GM19438 (cell line): ENCODE data around the gene AQP12B.
"Not testable (repeated sequence)": the region's sequence is repeated elsewhere in the genome, so short reads cannot be mapped to it uniquely, and the experiment has no call there.

ENCODE experiments used
- ATAC-seq: cut with Tn5 transposase; IDR thresholded peaks from one replicate; pipeline ENCODE4 v1.9.1; 2021; ENCODE audit warnings: low read depth; ENCODE audit not compliant: unreplicated experiment

Gene AQP12B

GRCh38 chr2:240682431-240683224, at the start of gene AQP12B:
Gene AQP12B, minus strand, starts transcription at chr2:240682885. Its CDS starts 48 bp downstream, at chr2:240682837.
- not testable (repeated sequence) for ATAC-seq

GRCh38 chr2:240732184-240732583, 49.5 kb upstream of the AQP12B start:
- ATAC-seq = no peak

- no peak for ATAC-seq
These were observed 48.5 kb upstream of the AQP12B start for GRCh38 chr2:240731178-240731545.

- no peak for ATAC-seq
These were observed 48.0 kb upstream of the AQP12B start for GRCh38 chr2:240730501-240731177.

GRCh38 chr2:240728827-240729226, 46.1 kb upstream of the AQP12B start:
- no peak for ATAC-seq

GRCh38 chr2:240728361-240728760, 45.7 kb upstream of the AQP12B start:
- no peak for ATAC-seq

GRCh38 chr2:240727913-240728312, 45.2 kb upstream of the AQP12B start:
- ATAC-seq = no peak

GRCh38 chr2:240727439-240727838, 44.8 kb upstream of the AQP12B start:
- no peak for ATAC-seq

GRCh38 chr2:240726876-240727275, 44.2 kb upstream of the AQP12B start:
- ATAC-seq = no peak

- ATAC-seq = no peak
These were observed 43.0 kb upstream of the AQP12B start for GRCh38 chr2:240725671-240726070.

GRCh38 chr2:240725266-240725665, 42.6 kb upstream of the AQP12B start:
- no peak for ATAC-seq

- ATAC-seq = no peak
These were observed 41.7 kb upstream of the AQP12B start for GRCh38 chr2:240724431-240724830.

GRCh38 chr2:240723851-240724250, 41.2 kb upstream of the AQP12B start:
- ATAC-seq = no peak

GRCh38 chr2:240722796-240723735, 40.4 kb upstream of the AQP12B start:
- no peak for ATAC-seq

- ATAC-seq = no peak
These were observed 39.7 kb upstream of the AQP12B start for GRCh38 chr2:240722376-240722775.

- ATAC-seq = no peak
These were observed 39.0 kb upstream of the AQP12B start for GRCh38 chr2:240721596-240722180.

- ATAC-seq = no peak
These were observed 38.3 kb upstream of the AQP12B start for GRCh38 chr2:240720686-240721595.

- no peak for ATAC-seq
These were observed 37.2 kb upstream of the AQP12B start for GRCh38 chr2:240719676-240720545.
